Measurements from ENCODE around the gene TRANK1. TPM values are rescaled to one million over a fixed set of nuclear protein-coding genes. Genes with fewer than 3 reads are reported as not detected.

The TRANK1 gene
- total and polyA plus RNA-seq, 2 of the 8 experiments (the other 6 are each of a cell fraction or from before 2014, with no cell fraction given) = 2.9 to 8.8 TPM

GRCh38 chr3:36923981-36924743, 20.7 kb downstream of the TRANK1 start (continued):
- no peak for TF ChIP-seq CTCF (IDR thresholded peaks at IDR 0.05; ENCODE audit: control extremely low read depth in 1 of 3, insufficient read depth in 1 of 3, low read depth in 1 of 3, low read length in 3 of 3)

Data from H1 (cell line).